Measurements from ENCODE around the gene OR4P4. TPM values are rescaled to one million over a fixed set of nuclear protein-coding genes. Genes with fewer than 3 reads are reported as not detected.

OR4P4 gene
- polyA plus RNA-seq, 1 experiment = not detected

DNA sequence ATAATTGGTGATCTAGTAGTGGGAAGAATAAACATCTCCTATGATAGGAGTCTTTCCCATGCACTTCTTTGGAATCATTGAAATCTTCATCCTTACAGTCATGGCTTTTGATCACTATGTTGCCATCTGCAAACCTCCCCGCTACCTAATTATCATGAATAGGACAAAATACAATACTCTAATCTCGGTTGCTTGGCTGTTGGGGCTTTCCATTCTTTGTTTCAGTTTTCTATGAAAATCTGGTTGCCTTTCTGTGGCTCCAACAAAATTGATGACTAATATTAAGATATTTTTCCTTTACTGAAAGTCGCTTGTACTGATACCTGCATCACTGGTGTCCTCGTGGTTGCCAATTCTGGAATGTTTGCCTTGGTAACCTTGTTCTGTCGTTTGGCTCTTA lies 38.9 kb downstream of the OR4P4 start:
- H3K27ac ChIP-seq (ENCODE audit: low read depth, low read length) = no peak overlapping the region
- ChIA-PET POLR2A (no interaction called here), CTCF (no interaction called here)
- H3K27me3 ChIP-seq (ENCODE audit: control insufficient read depth, insufficient read depth, low read length) = no peaks in the 10 kb centered on the region
- no peaks in the 10 kb centered on the region; the same call in 1 of the 2 replicates for H3K9me3 ChIP-seq (ENCODE audit: control insufficient read depth, insufficient read depth, low read length)
- no peak overlapping the region for H3K4me3 ChIP-seq (ENCODE audit: low read depth, low read length)
- no peak for DNase-seq (ENCODE audit: low read depth, low spot score)
- TF ChIP-seq, protein P1, sequence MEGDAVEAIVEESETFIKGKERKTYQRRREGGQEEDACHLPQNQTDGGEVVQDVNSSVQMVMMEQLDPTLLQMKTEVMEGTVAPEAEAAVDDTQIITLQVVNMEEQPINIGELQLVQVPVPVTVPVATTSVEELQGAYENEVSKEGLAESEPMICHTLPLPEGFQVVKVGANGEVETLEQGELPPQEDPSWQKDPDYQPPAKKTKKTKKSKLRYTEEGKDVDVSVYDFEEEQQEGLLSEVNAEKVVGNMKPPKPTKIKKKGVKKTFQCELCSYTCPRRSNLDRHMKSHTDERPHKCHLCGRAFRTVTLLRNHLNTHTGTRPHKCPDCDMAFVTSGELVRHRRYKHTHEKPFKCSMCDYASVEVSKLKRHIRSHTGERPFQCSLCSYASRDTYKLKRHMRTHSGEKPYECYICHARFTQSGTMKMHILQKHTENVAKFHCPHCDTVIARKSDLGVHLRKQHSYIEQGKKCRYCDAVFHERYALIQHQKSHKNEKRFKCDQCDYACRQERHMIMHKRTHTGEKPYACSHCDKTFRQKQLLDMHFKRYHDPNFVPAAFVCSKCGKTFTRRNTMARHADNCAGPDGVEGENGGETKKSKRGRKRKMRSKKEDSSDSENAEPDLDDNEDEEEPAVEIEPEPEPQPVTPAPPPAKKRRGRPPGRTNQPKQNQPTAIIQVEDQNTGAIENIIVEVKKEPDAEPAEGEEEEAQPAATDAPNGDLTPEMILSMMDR (IDR thresholded peaks at IDR 0.05; ENCODE audit: low read depth, low read length) = no peak

Other genes with a start within 250 kb of the OR4P4 start
- gene OR4C15, start 80.6 kb upstream of the OR4P4 start, polyA plus RNA-seq (2011; rRNA removed) = not detected in 2 replicates
- gene OR4C16, start 63.0 kb upstream of the OR4P4 start, polyA plus RNA-seq (2011; rRNA removed) = not detected in 2 replicates
- not detected in 2 replicates for gene OR4C11, start 27.5 kb upstream of the OR4P4 start, polyA plus RNA-seq (2011; rRNA removed)
- gene OR4S2, start 13.2 kb downstream of the OR4P4 start, polyA plus RNA-seq (2011; rRNA removed) = not detected in 2 replicates
- not detected in 2 replicates for gene OR4C6, start 27.1 kb downstream of the OR4P4 start, polyA plus RNA-seq (2011; rRNA removed)
- gene OR5D13, start 138.3 kb downstream of the OR4P4 start, polyA plus RNA-seq (2011; rRNA removed) = not detected in 2 replicates
- not detected in 2 replicates for gene OR5D14, start 160.4 kb downstream of the OR4P4 start, polyA plus RNA-seq (2011; rRNA removed)
- gene OR5L1, start 176.3 kb downstream of the OR4P4 start, polyA plus RNA-seq (2011; rRNA removed) = not detected in 2 replicates
- not detected in 2 replicates for gene OR5D18, start 184.5 kb downstream of the OR4P4 start, polyA plus RNA-seq (2011; rRNA removed)
- gene OR5L2, start 192.1 kb downstream of the OR4P4 start, polyA plus RNA-seq (2011; rRNA removed) = not detected in 2 replicates
- gene OR5D16, start 203.6 kb downstream of the OR4P4 start, polyA plus RNA-seq (2011; rRNA removed) = not detected in 2 replicates
- gene TRIM51, start 248.2 kb downstream of the OR4P4 start, polyA plus RNA-seq (2011; rRNA removed) = not detected in 2 replicates